ENCODE measurements around the gene ICAM5.
A peak's percentile ranks its signal among the peaks of the same experiment; 100 is the strongest.

The ICAM5 gene

GRCh38 chr19:10293637-10294367 lies 4.0 kb downstream of the ICAM5 start:
- ATAC-seq = no peak
- H3K27ac Mint-ChIP-seq = no peak overlapping the region
- H3K4me1 Mint-ChIP-seq = peaks cover 70% of the 10 kb centered on the region
- no peak for DNase-seq
- peak overlapping the region in 1 of 2 donors; percentile 24 for H3K4me3 Mint-ChIP-seq
- no peaks in the 10 kb centered on the region for H3K9me3 Mint-ChIP-seq
- H3K27me3 Mint-ChIP-seq = peaks cover 68% of the 10 kb centered on the region

GRCh38 chr19:10294368-10294697 lies 4.6 kb downstream of the ICAM5 start:
- no peaks in the 10 kb centered on the region for H3K9me3 Mint-ChIP-seq
- H3K4me3 Mint-ChIP-seq = peak overlapping the region; percentile 24 to 87
- peak in 1 of 2 donors; percentile 14 for DNase-seq
- no peak overlapping the region for H3K27ac Mint-ChIP-seq
- no peak for ATAC-seq
- H3K4me1 Mint-ChIP-seq = peaks cover 65% of the 10 kb centered on the region
- H3K27me3 Mint-ChIP-seq = peaks cover 65% of the 10 kb centered on the region

GRCh38 chr19:10295305-10295846 lies 5.6 kb downstream of the ICAM5 start:
- Mint-ChIP-seq H3K4me1 (peaks cover 64% of the 10 kb centered on the region), H3K9me3 (no peaks in the 10 kb centered on the region), H3K4me3 (peak overlapping the region; percentile 83 to 87), H3K27me3 (peaks cover 68% of the 10 kb centered on the region), H3K27ac (peak overlapping the region in 1 of 2 donors; percentile 14)
- peak; percentile 55 to 63 for DNase-seq
- peak; percentile 76 for ATAC-seq

- ATAC-seq (no peak), DNase-seq (no peak)
- peak overlapping the region; percentile 83 to 87 for H3K4me3 Mint-ChIP-seq
- H3K9me3 Mint-ChIP-seq = no peaks in the 10 kb centered on the region
- peaks cover 57% of the 10 kb centered on the region for H3K4me1 Mint-ChIP-seq
- H3K27me3 Mint-ChIP-seq = peaks cover 62% of the 10 kb centered on the region
- H3K27ac Mint-ChIP-seq = peak overlapping the region in 1 of 2 donors; percentile 14
Measured at GRCh38 chr19:10295847-10296591, 6.3 kb downstream of the ICAM5 start.

DNA sequence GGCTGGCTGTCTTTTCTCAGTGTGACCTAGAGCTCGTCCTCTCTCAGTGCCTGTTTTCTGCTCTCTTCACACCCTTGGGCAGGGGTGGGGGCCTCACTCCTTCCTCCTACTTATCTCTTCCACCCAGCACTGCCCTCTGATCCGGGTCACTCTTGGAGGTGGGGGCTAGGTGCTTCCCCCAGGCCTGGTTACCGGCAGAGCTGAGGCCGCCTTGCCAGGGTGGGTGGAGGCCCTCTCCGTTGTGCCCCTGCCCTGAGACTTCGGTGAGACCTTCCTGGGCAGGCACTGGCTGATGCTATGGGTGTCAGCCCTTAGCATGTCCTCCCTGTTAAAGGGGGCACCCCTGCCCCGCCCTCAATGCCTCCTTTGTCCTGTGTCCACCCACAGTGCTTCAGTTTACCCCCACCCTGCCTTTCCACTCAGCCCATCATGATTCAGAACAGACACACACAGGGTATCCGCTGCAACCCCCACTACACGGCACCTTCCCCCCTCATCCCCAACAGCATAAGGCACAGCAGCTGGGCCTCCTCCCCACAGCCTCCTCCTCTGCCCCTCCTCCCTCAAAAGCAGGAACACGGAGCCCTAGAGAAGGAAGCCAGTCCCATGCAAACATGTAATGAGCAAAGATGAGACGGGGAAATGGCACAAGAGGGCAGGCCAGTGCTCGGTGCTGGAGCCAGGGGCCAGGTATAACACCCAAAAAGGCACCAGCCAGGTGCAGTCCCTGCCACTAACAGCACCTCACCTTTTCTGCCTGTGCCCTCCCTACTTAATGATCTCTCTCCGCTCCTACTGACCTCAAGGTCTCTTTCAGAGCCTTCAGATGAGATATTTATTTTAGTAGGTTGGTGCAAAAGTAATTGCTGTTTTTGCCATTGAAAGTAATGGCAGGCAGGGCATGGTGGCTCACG lies 10.1 kb downstream of the ICAM5 start:
- no peaks in the 10 kb centered on the region for H3K9me3 Mint-ChIP-seq
- peaks cover 31% of the 10 kb centered on the region for H3K4me1 Mint-ChIP-seq
- ATAC-seq = no peak
- peaks cover 29% of the 10 kb centered on the region for H3K27me3 Mint-ChIP-seq
- H3K27ac Mint-ChIP-seq = no peak overlapping the region
- no peak overlapping the region for H3K4me3 Mint-ChIP-seq
- no peak for DNase-seq

DNA sequence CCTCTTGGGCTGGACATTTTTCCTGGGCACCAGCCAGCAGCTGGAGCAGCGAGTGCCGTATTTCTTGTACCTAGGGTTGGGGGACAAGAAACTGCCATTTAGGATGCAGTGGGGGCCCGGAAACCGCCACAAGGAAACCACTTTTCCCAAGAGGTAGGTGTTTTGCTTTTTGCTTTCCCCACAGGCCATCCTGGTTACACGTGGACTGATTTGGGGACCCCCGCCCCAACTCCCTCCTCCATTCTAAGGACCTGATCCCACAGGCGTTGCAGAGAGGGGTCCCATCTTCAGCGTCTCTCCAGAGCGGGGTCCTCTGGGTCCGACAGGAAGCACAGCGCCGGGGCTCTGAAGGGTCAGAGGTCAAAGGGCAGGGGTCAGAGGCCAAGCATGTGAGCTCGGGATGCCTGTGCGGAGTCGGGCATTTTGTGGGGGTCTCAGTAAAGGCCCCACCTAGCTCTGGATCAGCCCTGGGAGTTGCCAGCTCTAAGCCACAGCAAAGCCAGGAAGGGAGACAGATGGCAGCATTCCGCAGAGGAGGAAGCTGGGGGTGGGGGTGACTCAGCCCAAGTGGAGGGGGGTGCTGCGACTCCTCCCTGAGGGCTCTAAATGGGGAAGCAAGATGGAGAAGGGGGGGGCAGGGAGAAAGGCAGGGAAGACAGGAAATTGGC lies 15.5 kb downstream of the ICAM5 start:
- H3K27ac Mint-ChIP-seq = no peak overlapping the region
- ATAC-seq (no peak), DNase-seq (no peak)
- peaks cover 18% of the 10 kb centered on the region for H3K4me1 Mint-ChIP-seq
- peaks cover 5% of the 10 kb centered on the region for H3K27me3 Mint-ChIP-seq
- H3K9me3 Mint-ChIP-seq = no peaks in the 10 kb centered on the region
- no peak overlapping the region for H3K4me3 Mint-ChIP-seq

DNA sequence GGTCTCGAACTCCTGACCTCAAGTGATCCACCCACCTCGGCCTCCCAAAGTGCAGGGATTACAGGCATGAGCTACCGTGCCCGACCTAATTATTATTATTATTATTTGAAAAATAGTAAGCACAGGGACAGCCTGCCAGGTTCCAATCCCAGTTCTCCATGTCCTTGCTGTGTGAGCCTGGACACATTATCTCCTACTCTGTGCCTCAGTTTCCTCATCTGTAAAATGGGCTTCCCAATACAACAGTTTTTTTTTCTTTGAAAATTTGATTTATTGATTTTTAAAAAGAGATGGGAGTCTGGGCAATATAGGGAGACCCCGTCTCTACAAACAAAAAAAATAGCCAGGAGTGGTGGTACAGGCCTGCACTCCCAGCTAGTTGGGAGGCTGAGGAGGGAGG lies 16.6 kb downstream of the ICAM5 start:
- H3K4me1 Mint-ChIP-seq = peaks cover 18% of the 10 kb centered on the region
- no peak for DNase-seq
- H3K9me3 Mint-ChIP-seq = no peaks in the 10 kb centered on the region
- H3K4me3 Mint-ChIP-seq = no peak overlapping the region
- no peak overlapping the region for H3K27ac Mint-ChIP-seq
- peaks cover 5% of the 10 kb centered on the region for H3K27me3 Mint-ChIP-seq
- no peak for ATAC-seq

- Mint-ChIP-seq H3K9me3 (no peaks in the 10 kb centered on the region), H3K4me3 (no peak within 1 kb of the TSS), H3K27ac (no peak within 1 kb of the TSS), H3K27me3 (no peaks in the 10 kb centered on the region), H3K4me1 (peaks cover 13% of the 10 kb centered on the region)
- ATAC-seq (no peak), DNase-seq (no peak)
Measured at GRCh38 chr19:10309423-10309822, 19.7 kb downstream of the ICAM5 start, which contains the start of gene ZGLP1. Gene ZGLP1 (minus strand): TSS chr19:10309815.

GRCh38 chr19:10315335-10316214 lies 25.8 kb downstream of the ICAM5 start, which contains the start of gene FDX2:
Gene FDX2 (minus strand): TSS chr19:10316015. CDS start chr19:10315996, 19 bp downstream.
- Mint-ChIP-seq H3K4me3 (peak within 1 kb of the TSS; percentile 92 to 97), H3K4me1 (peaks cover 29% of the 10 kb centered on the region), H3K9me3 (no peaks in the 10 kb centered on the region), H3K27me3 (no peaks in the 10 kb centered on the region), H3K27ac (peak within 1 kb of the TSS; percentile 94 to 98)
- ATAC-seq (peak; percentile 89), DNase-seq (peak; percentile 82 to 90)

- Mint-ChIP-seq H3K27ac (peak overlapping the region; percentile 93 to 98), H3K4me3 (peak overlapping the region; percentile 92 to 97), H3K4me1 (peaks cover 29% of the 10 kb centered on the region), H3K9me3 (no peaks in the 10 kb centered on the region), H3K27me3 (no peaks in the 10 kb centered on the region)
- ATAC-seq (peak; percentile 21), DNase-seq (no peak)
Measured at GRCh38 chr19:10316229-10317044, 26.7 kb downstream of the ICAM5 start.

GRCh38 chr19:10317045-10317856 lies 27.5 kb downstream of the ICAM5 start:
- no peak overlapping the region for H3K27ac Mint-ChIP-seq
- ATAC-seq (no peak), DNase-seq (no peak)
- no peak overlapping the region for H3K4me3 Mint-ChIP-seq
- H3K27me3 Mint-ChIP-seq = no peaks in the 10 kb centered on the region
- H3K9me3 Mint-ChIP-seq = no peaks in the 10 kb centered on the region
- H3K4me1 Mint-ChIP-seq = peaks cover 29% of the 10 kb centered on the region

- Mint-ChIP-seq H3K27me3 (no peaks in the 10 kb centered on the region), H3K4me1 (peaks cover 29% of the 10 kb centered on the region), H3K27ac (peak overlapping the region in 1 of 2 donors; percentile 4), H3K9me3 (no peaks in the 10 kb centered on the region), H3K4me3 (no peak overlapping the region)
- DNase-seq = no peak
- ATAC-seq = no peak
Measured at GRCh38 chr19:10317857-10318462, 28.2 kb downstream of the ICAM5 start.

Measured in stimulated activated naive CD8-positive, alpha-beta T cell treated with anti-CD3 and anti-CD28 coated beads, Interleukin-15, amount 100 ng/mL, for 72 hours (primary cell).